HEK293 (cell line): Measurements from ENCODE around the gene PTGDR.

Experiments
- CTCF ChIP-seq: fragments of 450-650 bp; formaldehyde crosslinking; IDR thresholded peaks from 2 replicates; pipeline ENCODE4 v1.5.1; 2016; ENCODE audit warnings: missing biosample characterization, missing genetic modification characterization
- REST ChIP-seq: fragments of 450-650 bp; formaldehyde crosslinking; IDR thresholded peaks from 2 replicates; pipeline ENCODE4 v1.5.1; 2016; ENCODE audit warnings: missing biosample characterization, missing genetic modification characterization
- SCRT2 ChIP-seq: fragments of 450-650 bp; formaldehyde crosslinking; IDR thresholded peaks from 2 replicates; pipeline ENCODE4 v1.5.1; 2016; ENCODE audit warnings: missing biosample characterization, missing genetic modification characterization
- YY1 ChIP-seq: fragments of 450-650 bp; formaldehyde crosslinking; IDR thresholded peaks from 2 replicates; pipeline ENCODE4 v1.5.1; 2018; ENCODE audit warnings: missing biosample characterization, missing genetic modification characterization
- ZBTB44 ChIP-seq: fragments of 450-650 bp; IDR thresholded peaks from 2 replicates; pipeline ENCODE4 v1.5.1; 2018; ENCODE audit warnings: missing biosample characterization, mild to moderate bottlenecking, missing genetic modification characterization
- ZEB2 ChIP-seq: fragments of 450-650 bp; formaldehyde crosslinking; IDR thresholded peaks from 2 replicates; pipeline ENCODE4 v1.5.1; 2016; ENCODE audit warnings: missing biosample characterization, missing genetic modification characterization
- ZNF146 ChIP-seq: fragments of 450-650 bp; formaldehyde crosslinking; IDR thresholded peaks from 2 replicates; pipeline ENCODE4 v1.5.1; 2016; ENCODE audit warnings: missing biosample characterization, missing genetic modification characterization
- ZNF19 ChIP-seq: fragments of 450-650 bp; formaldehyde crosslinking; IDR thresholded peaks from 2 replicates; pipeline ENCODE4; 2016; ENCODE audit warnings: missing biosample characterization, missing genetic modification characterization, low read depth
- ZNF239 ChIP-seq: fragments of 450-650 bp; formaldehyde crosslinking; IDR thresholded peaks from 2 replicates; pipeline ENCODE4 v1.5.1; 2016; ENCODE audit warnings: missing biosample characterization, missing genetic modification characterization
- ZNF274 ChIP-seq, 2 experiments: fragments of 200-500 bp in 1 of 2; fragments of 450-650 bp in 1 of 2; sonication (Bioruptor generic) in 1 of 2; formaldehyde crosslinking in 1 of 2; IDR thresholded peaks; 2 replicates each; pipeline versions ENCODE4 v1.5.1 to v1.6.1; 2014 to 2016; ENCODE audit warnings: borderline replicate concordance in 1 of 2, inconsistent platforms in 1 of 2, low read length in 1 of 2, missing biosample characterization in 1 of 2, missing genetic modification characterization in 1 of 2
- ZNF302 ChIP-seq: fragments of 450-650 bp; formaldehyde crosslinking; IDR thresholded peaks from 2 replicates; pipeline ENCODE4 v1.5.1; 2016; ENCODE audit warnings: missing biosample characterization, missing genetic modification characterization, low read depth
- ZNF398 ChIP-seq: fragments of 450-650 bp; formaldehyde crosslinking; IDR thresholded peaks from 2 replicates; pipeline ENCODE4 v1.5.1; 2017; ENCODE audit warnings: missing biosample characterization, missing genetic modification characterization
- ZNF830 ChIP-seq: fragments of 450-650 bp; IDR thresholded peaks from 2 replicates; pipeline ENCODE4 v1.5.0; 2018; ENCODE audit warnings: missing biosample characterization, missing genetic modification characterization, low read depth, mild to moderate bottlenecking, moderate library complexity

GRCh38 chr14:52277552-52277951, 10.1 kb downstream of the PTGDR start:
- TF ChIP-seq ZNF239 (tag by site-specific recombination) (no peak), ZBTB44 (tag by site-specific recombination) (no peak), YY1 (no peak), ZNF302 (tag by site-specific recombination) (no peak), ZNF830 (tag by site-specific recombination) (no peak), ZNF19 (no peak), CTCF (tag by site-specific recombination) (no peak), SCRT2 (peak; percentile 25; the same call in 1 of the 2 replicates), ZNF398 (tag by site-specific recombination) (no peak), ZNF146 (no peak), REST (tag by site-specific recombination) (no peak), ZNF274 (IDR thresholded peaks at IDR 0.05; ENCODE audit: low read length) (no peak), ZNF274 (tag by site-specific recombination; IDR thresholded peaks at IDR 0.05; ENCODE audit: borderline replicate concordance) (no peak), ZEB2 (tag by site-specific recombination) (no peak)
